Measurements from ENCODE around the gene ADGRA1.

ADGRA1 gene

GRCh38 chr10:133156674-133157579 is 69.2 kb downstream of the ADGRA1 start:
- TF ChIP-seq, protein P1, sequence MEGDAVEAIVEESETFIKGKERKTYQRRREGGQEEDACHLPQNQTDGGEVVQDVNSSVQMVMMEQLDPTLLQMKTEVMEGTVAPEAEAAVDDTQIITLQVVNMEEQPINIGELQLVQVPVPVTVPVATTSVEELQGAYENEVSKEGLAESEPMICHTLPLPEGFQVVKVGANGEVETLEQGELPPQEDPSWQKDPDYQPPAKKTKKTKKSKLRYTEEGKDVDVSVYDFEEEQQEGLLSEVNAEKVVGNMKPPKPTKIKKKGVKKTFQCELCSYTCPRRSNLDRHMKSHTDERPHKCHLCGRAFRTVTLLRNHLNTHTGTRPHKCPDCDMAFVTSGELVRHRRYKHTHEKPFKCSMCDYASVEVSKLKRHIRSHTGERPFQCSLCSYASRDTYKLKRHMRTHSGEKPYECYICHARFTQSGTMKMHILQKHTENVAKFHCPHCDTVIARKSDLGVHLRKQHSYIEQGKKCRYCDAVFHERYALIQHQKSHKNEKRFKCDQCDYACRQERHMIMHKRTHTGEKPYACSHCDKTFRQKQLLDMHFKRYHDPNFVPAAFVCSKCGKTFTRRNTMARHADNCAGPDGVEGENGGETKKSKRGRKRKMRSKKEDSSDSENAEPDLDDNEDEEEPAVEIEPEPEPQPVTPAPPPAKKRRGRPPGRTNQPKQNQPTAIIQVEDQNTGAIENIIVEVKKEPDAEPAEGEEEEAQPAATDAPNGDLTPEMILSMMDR (conservative IDR thresholded peaks at IDR 0.05; ENCODE audit: low read depth, low read length) = no peak
- no peak overlapping the region for H3K4me3 ChIP-seq (ENCODE audit: low read length)
- DNase-seq (ENCODE audit: low read depth) = no peak

GRCh38 chr10:133157662-133158436 is 70.1 kb downstream of the ADGRA1 start:
- H3K4me3 ChIP-seq (ENCODE audit: low read length) = no peak overlapping the region
- no peak for DNase-seq (ENCODE audit: low read depth)

DNA sequence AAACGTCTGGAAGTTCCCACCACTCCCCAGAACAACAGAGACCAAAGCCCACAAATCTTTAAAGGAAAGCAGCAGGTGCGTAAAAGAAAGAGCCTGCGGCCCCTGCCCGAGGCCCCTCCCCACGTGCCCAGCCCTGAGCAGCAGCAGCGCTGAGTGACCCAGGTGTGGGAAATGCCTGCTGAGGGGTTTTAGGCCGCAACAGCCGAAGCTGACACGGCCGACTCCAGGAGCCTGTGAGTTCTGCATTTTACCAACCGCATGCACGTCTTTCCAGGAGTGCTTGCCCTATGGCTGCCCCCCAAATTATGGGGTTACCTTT is 70.7 kb downstream of the ADGRA1 start:
- no peak for DNase-seq (ENCODE audit: low read depth)
- TF ChIP-seq, protein P1 (conservative IDR thresholded peaks at IDR 0.05; ENCODE audit: low read depth, low read length) = no peak
- no peak overlapping the region for H3K4me3 ChIP-seq (ENCODE audit: low read length)

More at GRCh38 chr10:133157662-133158436, 70.1 kb downstream of the ADGRA1 start:
- TF ChIP-seq, protein P1 (conservative IDR thresholded peaks at IDR 0.05; ENCODE audit: low read depth, low read length) = no peak

DNA sequence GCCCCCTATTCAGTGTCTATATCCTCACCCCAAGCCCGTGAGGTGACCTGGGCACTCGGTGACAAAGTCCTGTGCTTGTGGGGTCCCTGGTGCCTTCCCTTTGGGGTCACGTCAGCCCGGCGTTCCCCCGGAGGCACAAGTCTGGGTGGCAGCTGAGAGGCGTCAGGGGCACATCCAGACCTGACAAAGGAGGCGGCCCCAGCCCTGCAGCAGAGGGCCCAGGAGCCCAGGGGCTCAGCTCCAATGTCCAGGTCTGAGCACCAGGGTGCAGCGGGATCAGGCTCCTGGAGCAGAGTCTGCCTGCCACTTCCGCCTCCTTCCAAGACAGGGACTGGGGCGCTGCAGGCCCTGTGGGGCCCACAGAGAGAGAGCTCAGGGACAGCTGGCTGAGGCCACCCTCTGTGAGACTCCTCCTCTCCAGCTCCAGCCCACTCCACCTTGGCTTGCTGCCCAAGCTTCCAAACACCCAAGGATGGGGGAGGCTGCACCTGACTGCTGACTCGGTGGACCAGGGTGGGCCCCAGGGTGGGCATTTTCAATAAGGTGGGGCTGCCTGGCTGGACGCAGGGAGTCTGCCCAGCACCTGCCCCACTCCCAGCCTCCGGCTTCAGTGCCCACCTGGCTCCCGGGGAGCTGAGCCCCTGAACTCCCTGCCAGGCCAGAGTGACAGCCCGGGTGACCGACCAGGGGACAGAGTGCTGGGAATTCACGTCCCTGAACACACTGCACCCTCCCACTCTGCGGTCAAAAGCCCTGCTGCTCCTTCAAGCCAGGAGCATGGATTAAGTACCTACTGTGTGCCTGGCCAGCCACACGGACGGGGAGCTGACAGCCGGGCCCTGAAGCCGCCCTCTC is 71.3 kb downstream of the ADGRA1 start:
- H3K4me3 ChIP-seq (ENCODE audit: low read length) = no peak overlapping the region
- DNase-seq (ENCODE audit: low read depth) = no peak

DNA sequence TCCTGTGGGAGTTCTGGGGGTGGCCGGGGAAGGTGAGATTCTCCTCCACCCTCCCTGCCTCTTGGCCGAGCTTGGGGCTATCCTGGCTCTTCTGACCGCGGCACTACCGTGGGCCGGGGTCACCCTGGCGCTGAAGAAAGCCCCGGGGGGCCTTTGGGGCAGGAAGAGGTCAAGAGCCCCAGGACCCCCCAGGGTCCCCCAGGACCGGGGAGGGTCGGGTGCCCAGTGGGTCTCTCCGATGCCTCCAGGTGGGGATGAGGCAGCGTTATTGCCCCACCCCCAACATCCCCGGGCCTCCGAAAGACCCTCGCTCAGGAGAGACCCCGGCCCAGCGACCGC is 71.9 kb downstream of the ADGRA1 start:
- TF ChIP-seq, protein P1 (conservative IDR thresholded peaks at IDR 0.05; ENCODE audit: low read depth, low read length) = no peak
- no peak overlapping the region for H3K4me3 ChIP-seq (ENCODE audit: low read length)
- DNase-seq (ENCODE audit: low read depth) = no peak

More for the DNA sequence above, 71.3 kb downstream of the ADGRA1 start:
- TF ChIP-seq, protein P1 (conservative IDR thresholded peaks at IDR 0.05; ENCODE audit: low read depth, low read length) = no peak

- no peak for DNase-seq (ENCODE audit: low read depth)
- TF ChIP-seq, protein P1 (conservative IDR thresholded peaks at IDR 0.05; ENCODE audit: low read depth, low read length) = no peak
- H3K4me3 ChIP-seq (ENCODE audit: low read length) = peak within 1 kb of the TSS; percentile 40
These were observed 72.5 kb downstream of the ADGRA1 start, which contains the start of gene KNDC1 for GRCh38 chr10:133159950-133160825. KNDC1 (plus strand) TSS chr10:133160219; CDS start chr10:133160468, 249 bp downstream.
